WTC11 (cell line): ENCODE measurements around the gene CHRNA4. TPM values are rescaled to one million over a fixed set of nuclear protein-coding genes. Genes with fewer than 3 reads are reported as not detected.

ENCODE experiments used
- ATAC-seq: fragments of 200-7000 bp; cut with Tn5 transposase; 2 replicates; pipeline ENCODE4 v1.10.0; 2021; ENCODE audit warnings: mild to moderate bottlenecking, moderate library complexity
- CTCF ChIA-PET: fragments of 300-600 bp; sonication (Branson Sonifier 250); formaldehyde crosslinking; loops from one replicate; lab custom pipeline; 2021; ENCODE audit warnings: antibody characterized with exemption; lab: Charles Lee
- POLR2A ChIA-PET: fragments of 350-600 bp; sonication (Branson Sonifier 250); formaldehyde crosslinking; loops from one replicate; lab custom pipeline; 2021; ENCODE audit warnings: antibody characterized with exemption; lab: Charles Lee
- DNase-seq: peaks from one replicate; pipeline ENCODE4 v3.0.0; 2021; ENCODE audit warnings: low spot score
- H3K27ac Mint-ChIP-seq: 2 replicates; pipeline ENCODE4 v1.8.0; 2021; ENCODE audit warnings: mixed read lengths
- H3K27me3 Mint-ChIP-seq: 2 replicates; pipeline ENCODE4 v1.8.0; 2021; ENCODE audit warnings: low read depth, mild to moderate bottlenecking, moderate library complexity, mixed read lengths
- H3K36me3 Mint-ChIP-seq: 2 replicates; pipeline ENCODE4 v1.8.0; 2021; ENCODE audit warnings: mixed read lengths
- H3K4me1 Mint-ChIP-seq: 2 replicates; pipeline ENCODE4 v1.8.0; 2022; ENCODE audit warnings: mixed read lengths
- H3K4me3 Mint-ChIP-seq: 2 replicates; pipeline ENCODE4 v1.8.0; 2021; ENCODE audit warnings: mild to moderate bottlenecking, moderate library complexity, mixed read lengths
- H3K9me3 Mint-ChIP-seq: 2 replicates; pipeline ENCODE4 v1.8.0; 2021; ENCODE audit warnings: mixed read lengths
- ATF1 ChIP-seq: sonication (generic); formaldehyde crosslinking; IDR thresholded peaks from 2 replicates; pipeline ENCODE4 v1.8.1; 2023; ENCODE audit warnings: mild to moderate bottlenecking, moderate library complexity, missing genetic modification reagents
- ESRRA ChIP-seq: sonication (generic); formaldehyde crosslinking; IDR thresholded peaks from 2 replicates; pipeline ENCODE4 v1.8.1; 2022; ENCODE audit warnings: mild to moderate bottlenecking, missing genetic modification reagents, borderline replicate concordance
- ETV6 ChIP-seq: sonication (generic); formaldehyde crosslinking; IDR thresholded peaks from 2 replicates; pipeline ENCODE4 v1.8.1; 2022; ENCODE audit warnings: mild to moderate bottlenecking, missing genetic modification reagents
- FOXK1 ChIP-seq: sonication (generic); formaldehyde crosslinking; IDR thresholded peaks from 2 replicates; pipeline ENCODE4 v1.8.0; 2022; ENCODE audit warnings: mild to moderate bottlenecking, moderate library complexity, missing genetic modification reagents
- FOXP1 ChIP-seq: sonication (generic); formaldehyde crosslinking; IDR thresholded peaks from 2 replicates; pipeline ENCODE4 v1.8.0; 2022; ENCODE audit warnings: missing genetic modification reagents, mild to moderate bottlenecking, moderate library complexity, borderline replicate concordance
- PRRX2 ChIP-seq: fragments of 250-450 bp; sonication (Bioruptor Pico); IDR thresholded peaks from 2 replicates; pipeline ENCODE4 v1.8.0; 2021; ENCODE audit warnings: mild to moderate bottlenecking
- SMAD3 ChIP-seq: sonication (generic); formaldehyde crosslinking; IDR thresholded peaks from 2 replicates; pipeline ENCODE4 v1.8.0; 2022; ENCODE audit warnings: missing genetic modification reagents, mild to moderate bottlenecking, borderline replicate concordance
- ZNF317 ChIP-seq: sonication (generic); formaldehyde crosslinking; IDR thresholded peaks from 2 replicates; pipeline ENCODE4 v1.8.1; 2023; ENCODE audit warnings: low read depth, mild to moderate bottlenecking, moderate library complexity, missing genetic modification reagents, borderline replicate concordance
- total RNA-seq: library from RNA; stranded (reverse); gene quantifications from 3 replicates; pipeline ENCODE4 v1.2.3, GENCODE V29; 2021
- TF ChIP-seq, protein P1 (sequence below): sonication (generic); formaldehyde crosslinking; IDR thresholded peaks from 2 replicates; pipeline ENCODE4 v1.8.1; 2023; ENCODE audit warnings: mild to moderate bottlenecking, moderate library complexity, missing genetic modification reagents
- TF ChIP-seq, protein P2 (sequence below): sonication (generic); formaldehyde crosslinking; IDR thresholded peaks from 2 replicates; pipeline ENCODE4 v1.8.1; 2023; ENCODE audit warnings: mild to moderate bottlenecking, missing genetic modification reagents, moderate library complexity
- TF ChIP-seq, protein P3 (sequence below): sonication (generic); formaldehyde crosslinking; IDR thresholded peaks from 2 replicates; pipeline ENCODE4 v1.8.1; 2022; ENCODE audit warnings: mild to moderate bottlenecking, moderate library complexity, missing genetic modification reagents
- TF ChIP-seq, protein P4 (sequence below): sonication (generic); formaldehyde crosslinking; IDR thresholded peaks from 2 replicates; pipeline ENCODE4 v1.8.0; 2022; ENCODE audit warnings: mild to moderate bottlenecking, missing genetic modification reagents
- TF ChIP-seq, protein P5 (sequence below): sonication (generic); formaldehyde crosslinking; IDR thresholded peaks from 2 replicates; pipeline ENCODE4 v1.8.0; 2023; ENCODE audit warnings: mild to moderate bottlenecking, missing genetic modification reagents
- TF ChIP-seq, protein P6 (sequence below): fragments of 250-450 bp; sonication (Bioruptor Pico); IDR thresholded peaks from 2 replicates; pipeline ENCODE4 v1.9.0; 2021; ENCODE audit warnings: mild to moderate bottlenecking
- TF ChIP-seq, protein P7 (sequence below): sonication (generic); formaldehyde crosslinking; IDR thresholded peaks from 2 replicates; pipeline ENCODE4 v1.8.1; 2022; ENCODE audit warnings: mild to moderate bottlenecking, missing genetic modification reagents, moderate library complexity, borderline replicate concordance
- TF ChIP-seq, protein P8 (sequence below): fragments of 250-450 bp; sonication (Bioruptor Pico); IDR thresholded peaks from 2 replicates; pipeline ENCODE4 v2.1.2; 2022; ENCODE audit warnings: mild to moderate bottlenecking, moderate library complexity
- TF ChIP-seq, protein P9 (sequence below): fragments of 200-600 bp; IDR thresholded peaks from 2 replicates; pipeline ENCODE4 v1.8.0; 2022; ENCODE audit warnings: antibody characterized with exemption
- TF ChIP-seq, protein P10 (sequence below): sonication (generic); formaldehyde crosslinking; IDR thresholded peaks from 2 replicates; pipeline ENCODE4 v1.8.1; 2023; ENCODE audit warnings: mild to moderate bottlenecking, missing genetic modification reagents, borderline replicate concordance

Gene CHRNA4
- total RNA-seq, 1 experiment from 2014 or later: 2.5 TPM

DNA sequence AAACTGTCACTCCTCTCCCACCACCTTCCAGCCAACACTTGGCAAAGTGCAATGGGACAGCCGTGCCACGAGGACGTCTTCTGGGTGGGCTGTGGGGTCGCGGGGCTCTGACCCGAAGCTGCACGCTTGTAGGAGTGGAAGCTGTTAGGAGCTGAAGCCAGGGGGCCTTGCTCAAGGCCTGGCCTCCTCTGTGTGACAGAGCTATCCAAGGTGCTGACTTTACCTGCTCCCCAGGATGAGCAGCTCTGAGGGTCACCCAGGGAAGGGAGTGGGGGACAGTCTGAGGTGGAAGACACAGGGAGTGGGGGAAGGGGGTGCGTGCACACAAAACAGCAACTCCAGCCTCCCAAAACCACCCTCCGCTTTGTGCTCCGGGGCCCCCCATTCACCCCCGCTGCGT lies 17.5 kb upstream of the CHRNA4 start (continued):
- TF ChIP-seq, protein P1, sequence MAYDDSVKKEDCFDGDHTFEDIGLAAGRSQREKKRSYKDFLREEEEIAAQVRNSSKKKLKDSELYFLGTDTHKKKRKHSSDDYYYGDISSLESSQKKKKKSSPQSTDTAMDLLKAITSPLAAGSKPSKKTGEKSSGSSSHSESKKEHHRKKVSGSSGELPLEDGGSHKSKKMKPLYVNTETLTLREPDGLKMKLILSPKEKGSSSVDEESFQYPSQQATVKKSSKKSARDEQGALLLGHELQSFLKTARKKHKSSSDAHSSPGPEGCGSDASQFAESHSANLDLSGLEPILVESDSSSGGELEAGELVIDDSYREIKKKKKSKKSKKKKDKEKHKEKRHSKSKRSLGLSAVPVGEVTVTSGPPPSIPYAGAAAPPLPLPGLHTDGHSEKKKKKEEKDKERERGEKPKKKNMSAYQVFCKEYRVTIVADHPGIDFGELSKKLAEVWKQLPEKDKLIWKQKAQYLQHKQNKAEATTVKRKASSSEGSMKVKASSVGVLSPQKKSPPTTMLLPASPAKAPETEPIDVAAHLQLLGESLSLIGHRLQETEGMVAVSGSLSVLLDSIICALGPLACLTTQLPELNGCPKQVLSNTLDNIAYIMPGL (CRISPR knock-in tag): 0 out of 2 replicates have a peak, but pooled peaks have one; percentile 53
- TF ChIP-seq, protein P2, sequence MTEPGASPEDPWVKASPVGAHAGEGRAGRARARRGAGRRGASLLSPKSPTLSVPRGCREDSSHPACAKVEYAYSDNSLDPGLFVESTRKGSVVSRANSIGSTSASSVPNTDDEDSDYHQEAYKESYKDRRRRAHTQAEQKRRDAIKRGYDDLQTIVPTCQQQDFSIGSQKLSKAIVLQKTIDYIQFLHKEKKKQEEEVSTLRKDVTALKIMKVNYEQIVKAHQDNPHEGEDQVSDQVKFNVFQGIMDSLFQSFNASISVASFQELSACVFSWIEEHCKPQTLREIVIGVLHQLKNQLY (CRISPR knock-in tag): no peak
- TF ChIP-seq, protein P3, sequence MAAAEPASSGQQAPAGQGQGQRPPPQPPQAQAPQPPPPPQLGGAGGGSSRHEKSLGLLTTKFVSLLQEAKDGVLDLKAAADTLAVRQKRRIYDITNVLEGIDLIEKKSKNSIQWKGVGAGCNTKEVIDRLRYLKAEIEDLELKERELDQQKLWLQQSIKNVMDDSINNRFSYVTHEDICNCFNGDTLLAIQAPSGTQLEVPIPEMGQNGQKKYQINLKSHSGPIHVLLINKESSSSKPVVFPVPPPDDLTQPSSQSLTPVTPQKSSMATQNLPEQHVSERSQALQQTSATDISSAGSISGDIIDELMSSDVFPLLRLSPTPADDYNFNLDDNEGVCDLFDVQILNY: 0 out of 2 replicates have a peak, but pooled peaks have one; percentile 41
- TF ChIP-seq, protein P4, sequence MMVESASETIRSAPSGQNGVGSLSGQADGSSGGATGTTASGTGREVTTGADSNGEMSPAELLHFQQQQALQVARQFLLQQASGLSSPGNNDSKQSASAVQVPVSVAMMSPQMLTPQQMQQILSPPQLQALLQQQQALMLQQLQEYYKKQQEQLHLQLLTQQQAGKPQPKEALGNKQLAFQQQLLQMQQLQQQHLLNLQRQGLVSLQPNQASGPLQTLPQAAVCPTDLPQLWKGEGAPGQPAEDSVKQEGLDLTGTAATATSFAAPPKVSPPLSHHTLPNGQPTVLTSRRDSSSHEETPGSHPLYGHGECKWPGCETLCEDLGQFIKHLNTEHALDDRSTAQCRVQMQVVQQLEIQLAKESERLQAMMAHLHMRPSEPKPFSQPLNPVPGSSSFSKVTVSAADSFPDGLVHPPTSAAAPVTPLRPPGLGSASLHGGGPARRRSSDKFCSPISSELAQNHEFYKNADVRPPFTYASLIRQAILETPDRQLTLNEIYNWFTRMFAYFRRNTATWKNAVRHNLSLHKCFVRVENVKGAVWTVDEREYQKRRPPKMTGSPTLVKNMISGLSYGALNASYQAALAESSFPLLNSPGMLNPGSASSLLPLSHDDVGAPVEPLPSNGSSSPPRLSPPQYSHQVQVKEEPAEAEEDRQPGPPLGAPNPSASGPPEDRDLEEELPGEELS (CRISPR knock-in tag): peak; percentile 81
- TF ChIP-seq, protein P5, sequence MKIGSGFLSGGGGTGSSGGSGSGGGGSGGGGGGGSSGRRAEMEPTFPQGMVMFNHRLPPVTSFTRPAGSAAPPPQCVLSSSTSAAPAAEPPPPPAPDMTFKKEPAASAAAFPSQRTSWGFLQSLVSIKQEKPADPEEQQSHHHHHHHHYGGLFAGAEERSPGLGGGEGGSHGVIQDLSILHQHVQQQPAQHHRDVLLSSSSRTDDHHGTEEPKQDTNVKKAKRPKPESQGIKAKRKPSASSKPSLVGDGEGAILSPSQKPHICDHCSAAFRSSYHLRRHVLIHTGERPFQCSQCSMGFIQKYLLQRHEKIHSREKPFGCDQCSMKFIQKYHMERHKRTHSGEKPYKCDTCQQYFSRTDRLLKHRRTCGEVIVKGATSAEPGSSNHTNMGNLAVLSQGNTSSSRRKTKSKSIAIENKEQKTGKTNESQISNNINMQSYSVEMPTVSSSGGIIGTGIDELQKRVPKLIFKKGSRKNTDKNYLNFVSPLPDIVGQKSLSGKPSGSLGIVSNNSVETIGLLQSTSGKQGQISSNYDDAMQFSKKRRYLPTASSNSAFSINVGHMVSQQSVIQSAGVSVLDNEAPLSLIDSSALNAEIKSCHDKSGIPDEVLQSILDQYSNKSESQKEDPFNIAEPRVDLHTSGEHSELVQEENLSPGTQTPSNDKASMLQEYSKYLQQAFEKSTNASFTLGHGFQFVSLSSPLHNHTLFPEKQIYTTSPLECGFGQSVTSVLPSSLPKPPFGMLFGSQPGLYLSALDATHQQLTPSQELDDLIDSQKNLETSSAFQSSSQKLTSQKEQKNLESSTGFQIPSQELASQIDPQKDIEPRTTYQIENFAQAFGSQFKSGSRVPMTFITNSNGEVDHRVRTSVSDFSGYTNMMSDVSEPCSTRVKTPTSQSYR (CRISPR knock-in tag): no peak
- TF ChIP-seq ESRRA (CRISPR knock-in tag) (no peak), ZNF317 (0 out of 2 replicates have a peak, but pooled peaks have one; percentile 25), SMAD3 (peak; percentile 56; the same call in 1 of the 2 replicates), FOXK1 (CRISPR knock-in tag) (no peak), ETV6 (no peak)

DNA sequence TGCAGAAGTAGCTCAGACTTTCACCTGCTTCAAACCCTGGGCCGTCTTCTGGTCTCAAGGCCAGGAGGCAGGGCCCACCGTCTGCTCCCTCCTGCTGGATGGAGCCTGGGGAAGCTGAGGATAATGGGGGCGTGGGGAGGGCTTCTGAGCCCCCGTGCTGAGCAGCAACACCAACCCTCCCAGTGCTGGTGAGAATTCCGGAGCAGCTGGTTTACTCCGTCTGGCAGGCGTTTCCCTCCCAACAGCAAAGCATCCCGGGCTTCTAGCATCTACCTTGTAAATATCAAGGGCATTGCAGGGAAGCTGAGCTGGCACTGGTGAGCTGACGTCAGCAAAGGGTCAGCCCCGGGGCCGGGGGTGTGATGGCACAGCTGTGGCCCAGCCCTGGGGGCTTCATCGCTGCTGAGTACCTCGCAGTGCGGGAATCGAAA lies 16.8 kb upstream of the CHRNA4 start:
- ATAC-seq: no peak
- no peak overlapping the region for H3K4me3 Mint-ChIP-seq
- no peaks in the 10 kb centered on the region for H3K36me3 Mint-ChIP-seq
- DNase-seq: no peak
- H3K27me3 Mint-ChIP-seq: no peaks in the 10 kb centered on the region; the same call in 1 of the 2 replicates
- ChIA-PET POLR2A (interaction anchor here (0.6 kb wide), 2 partner anchors 68 to 77 kb away, joined by 3 read pairs; no protein-coding TSS in a partner anchor), CTCF (interaction anchor here (0.6 to 3.4 kb wide), 39 partner anchors 8 to 584 kb away, joined by 3 to 98 read pairs (median 5); partner anchors contain the start of genes ARFGAP1, CHRNA4, COL20A1 and PPDPF)
- H3K9me3 Mint-ChIP-seq: no peaks in the 10 kb centered on the region
- H3K27ac Mint-ChIP-seq: no peak overlapping the region
- peaks cover 13% of the 10 kb centered on the region for H3K4me1 Mint-ChIP-seq
- TF ChIP-seq PRRX2 (CRISPR knock-in tag) (no peak), ATF1 (CRISPR knock-in tag) (no peak), FOXP1 (CRISPR knock-in tag) (no peak)
- TF ChIP-seq, protein P6, sequence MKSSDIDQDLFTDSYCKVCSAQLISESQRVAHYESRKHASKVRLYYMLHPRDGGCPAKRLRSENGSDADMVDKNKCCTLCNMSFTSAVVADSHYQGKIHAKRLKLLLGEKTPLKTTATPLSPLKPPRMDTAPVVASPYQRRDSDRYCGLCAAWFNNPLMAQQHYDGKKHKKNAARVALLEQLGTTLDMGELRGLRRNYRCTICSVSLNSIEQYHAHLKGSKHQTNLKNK (CRISPR knock-in tag): no peak
- TF ChIP-seq, protein P7, sequence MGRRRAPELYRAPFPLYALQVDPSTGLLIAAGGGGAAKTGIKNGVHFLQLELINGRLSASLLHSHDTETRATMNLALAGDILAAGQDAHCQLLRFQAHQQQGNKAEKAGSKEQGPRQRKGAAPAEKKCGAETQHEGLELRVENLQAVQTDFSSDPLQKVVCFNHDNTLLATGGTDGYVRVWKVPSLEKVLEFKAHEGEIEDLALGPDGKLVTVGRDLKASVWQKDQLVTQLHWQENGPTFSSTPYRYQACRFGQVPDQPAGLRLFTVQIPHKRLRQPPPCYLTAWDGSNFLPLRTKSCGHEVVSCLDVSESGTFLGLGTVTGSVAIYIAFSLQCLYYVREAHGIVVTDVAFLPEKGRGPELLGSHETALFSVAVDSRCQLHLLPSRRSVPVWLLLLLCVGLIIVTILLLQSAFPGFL (CRISPR knock-in tag): no peak
- TF ChIP-seq, protein P8, sequence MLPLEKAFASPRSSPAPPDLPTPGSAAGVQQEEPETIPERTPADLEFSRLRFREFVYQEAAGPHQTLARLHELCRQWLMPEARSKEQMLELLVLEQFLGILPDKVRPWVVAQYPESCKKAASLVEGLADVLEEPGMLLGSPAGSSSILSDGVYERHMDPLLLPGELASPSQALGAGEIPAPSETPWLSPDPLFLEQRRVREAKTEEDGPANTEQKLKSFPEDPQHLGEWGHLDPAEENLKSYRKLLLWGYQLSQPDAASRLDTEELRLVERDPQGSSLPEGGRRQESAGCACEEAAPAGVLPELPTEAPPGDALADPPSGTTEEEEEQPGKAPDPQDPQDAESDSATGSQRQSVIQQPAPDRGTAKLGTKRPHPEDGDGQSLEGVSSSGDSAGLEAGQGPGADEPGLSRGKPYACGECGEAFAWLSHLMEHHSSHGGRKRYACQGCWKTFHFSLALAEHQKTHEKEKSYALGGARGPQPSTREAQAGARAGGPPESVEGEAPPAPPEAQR (CRISPR knock-in tag): no peak
- TF ChIP-seq, protein P9, sequence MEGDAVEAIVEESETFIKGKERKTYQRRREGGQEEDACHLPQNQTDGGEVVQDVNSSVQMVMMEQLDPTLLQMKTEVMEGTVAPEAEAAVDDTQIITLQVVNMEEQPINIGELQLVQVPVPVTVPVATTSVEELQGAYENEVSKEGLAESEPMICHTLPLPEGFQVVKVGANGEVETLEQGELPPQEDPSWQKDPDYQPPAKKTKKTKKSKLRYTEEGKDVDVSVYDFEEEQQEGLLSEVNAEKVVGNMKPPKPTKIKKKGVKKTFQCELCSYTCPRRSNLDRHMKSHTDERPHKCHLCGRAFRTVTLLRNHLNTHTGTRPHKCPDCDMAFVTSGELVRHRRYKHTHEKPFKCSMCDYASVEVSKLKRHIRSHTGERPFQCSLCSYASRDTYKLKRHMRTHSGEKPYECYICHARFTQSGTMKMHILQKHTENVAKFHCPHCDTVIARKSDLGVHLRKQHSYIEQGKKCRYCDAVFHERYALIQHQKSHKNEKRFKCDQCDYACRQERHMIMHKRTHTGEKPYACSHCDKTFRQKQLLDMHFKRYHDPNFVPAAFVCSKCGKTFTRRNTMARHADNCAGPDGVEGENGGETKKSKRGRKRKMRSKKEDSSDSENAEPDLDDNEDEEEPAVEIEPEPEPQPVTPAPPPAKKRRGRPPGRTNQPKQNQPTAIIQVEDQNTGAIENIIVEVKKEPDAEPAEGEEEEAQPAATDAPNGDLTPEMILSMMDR: no peak
- TF ChIP-seq, protein P10, sequence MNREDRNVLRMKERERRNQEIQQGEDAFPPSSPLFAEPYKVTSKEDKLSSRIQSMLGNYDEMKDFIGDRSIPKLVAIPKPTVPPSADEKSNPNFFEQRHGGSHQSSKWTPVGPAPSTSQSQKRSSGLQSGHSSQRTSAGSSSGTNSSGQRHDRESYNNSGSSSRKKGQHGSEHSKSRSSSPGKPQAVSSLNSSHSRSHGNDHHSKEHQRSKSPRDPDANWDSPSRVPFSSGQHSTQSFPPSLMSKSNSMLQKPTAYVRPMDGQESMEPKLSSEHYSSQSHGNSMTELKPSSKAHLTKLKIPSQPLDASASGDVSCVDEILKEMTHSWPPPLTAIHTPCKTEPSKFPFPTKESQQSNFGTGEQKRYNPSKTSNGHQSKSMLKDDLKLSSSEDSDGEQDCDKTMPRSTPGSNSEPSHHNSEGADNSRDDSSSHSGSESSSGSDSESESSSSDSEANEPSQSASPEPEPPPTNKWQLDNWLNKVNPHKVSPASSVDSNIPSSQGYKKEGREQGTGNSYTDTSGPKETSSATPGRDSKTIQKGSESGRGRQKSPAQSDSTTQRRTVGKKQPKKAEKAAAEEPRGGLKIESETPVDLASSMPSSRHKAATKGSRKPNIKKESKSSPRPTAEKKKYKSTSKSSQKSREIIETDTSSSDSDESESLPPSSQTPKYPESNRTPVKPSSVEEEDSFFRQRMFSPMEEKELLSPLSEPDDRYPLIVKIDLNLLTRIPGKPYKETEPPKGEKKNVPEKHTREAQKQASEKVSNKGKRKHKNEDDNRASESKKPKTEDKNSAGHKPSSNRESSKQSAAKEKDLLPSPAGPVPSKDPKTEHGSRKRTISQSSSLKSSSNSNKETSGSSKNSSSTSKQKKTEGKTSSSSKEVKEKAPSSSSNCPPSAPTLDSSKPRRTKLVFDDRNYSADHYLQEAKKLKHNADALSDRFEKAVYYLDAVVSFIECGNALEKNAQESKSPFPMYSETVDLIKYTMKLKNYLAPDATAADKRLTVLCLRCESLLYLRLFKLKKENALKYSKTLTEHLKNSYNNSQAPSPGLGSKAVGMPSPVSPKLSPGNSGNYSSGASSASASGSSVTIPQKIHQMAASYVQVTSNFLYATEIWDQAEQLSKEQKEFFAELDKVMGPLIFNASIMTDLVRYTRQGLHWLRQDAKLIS (CRISPR knock-in tag): no peak
